WTC11 (cell line): ENCODE results near the gene GPR153. TPM values are rescaled to one million over a fixed set of nuclear protein-coding genes. Genes with fewer than 3 reads are reported as not detected.
A peak's percentile ranks its signal among the peaks of the same experiment; 100 is the strongest.

Experiments used
- ATAC-seq: fragments of 200-7000 bp; cut with Tn5 transposase; 2 replicates; pipeline ENCODE4 v1.10.0; 2021; ENCODE audit warnings: mild to moderate bottlenecking, moderate library complexity
- CTCF ChIA-PET: fragments of 300-600 bp; sonication (Branson Sonifier 250); formaldehyde crosslinking; loops from one replicate; lab custom pipeline; 2021; ENCODE audit warnings: antibody characterized with exemption; lab: Charles Lee
- POLR2A ChIA-PET: fragments of 350-600 bp; sonication (Branson Sonifier 250); formaldehyde crosslinking; loops from one replicate; lab custom pipeline; 2021; ENCODE audit warnings: antibody characterized with exemption; lab: Charles Lee
- DNase-seq: peaks from one replicate; pipeline ENCODE4 v3.0.0; 2021; ENCODE audit warnings: low spot score
- H3K27ac Mint-ChIP-seq: 2 replicates; pipeline ENCODE4 v1.8.0; 2021; ENCODE audit warnings: mixed read lengths
- H3K27me3 Mint-ChIP-seq: 2 replicates; pipeline ENCODE4 v1.8.0; 2021; ENCODE audit warnings: low read depth, mild to moderate bottlenecking, moderate library complexity, mixed read lengths
- H3K36me3 Mint-ChIP-seq: 2 replicates; pipeline ENCODE4 v1.8.0; 2021; ENCODE audit warnings: mixed read lengths
- H3K4me1 Mint-ChIP-seq: 2 replicates; pipeline ENCODE4 v1.8.0; 2022; ENCODE audit warnings: mixed read lengths
- H3K4me3 Mint-ChIP-seq: 2 replicates; pipeline ENCODE4 v1.8.0; 2021; ENCODE audit warnings: mild to moderate bottlenecking, moderate library complexity, mixed read lengths
- H3K9me3 Mint-ChIP-seq: 2 replicates; pipeline ENCODE4 v1.8.0; 2021; ENCODE audit warnings: mixed read lengths
- CBFB ChIP-seq: sonication (generic); formaldehyde crosslinking; IDR thresholded peaks from 2 replicates; pipeline ENCODE4 v1.8.1; 2022; ENCODE audit warnings: mild to moderate bottlenecking, low read depth, missing genetic modification reagents
- FOXP1 ChIP-seq: sonication (generic); formaldehyde crosslinking; IDR thresholded peaks from 2 replicates; pipeline ENCODE4 v1.8.0; 2022; ENCODE audit warnings: missing genetic modification reagents, mild to moderate bottlenecking, moderate library complexity, borderline replicate concordance
- GABPB1 ChIP-seq: sonication (generic); formaldehyde crosslinking; IDR thresholded peaks from 2 replicates; pipeline ENCODE4 v1.8.1; 2023; ENCODE audit warnings: mild to moderate bottlenecking, missing genetic modification reagents
- JAZF1 ChIP-seq: fragments of 250-450 bp; sonication (Bioruptor Pico); IDR thresholded peaks from 2 replicates; pipeline ENCODE4 v1.9.0; 2021; ENCODE audit warnings: moderate library complexity, mild to moderate bottlenecking, inconsistent platforms
- RELA ChIP-seq: sonication (generic); formaldehyde crosslinking; IDR thresholded peaks from 2 replicates; pipeline ENCODE4 v1.8.1; 2022; ENCODE audit warnings: missing genetic modification reagents, mild to moderate bottlenecking, borderline replicate concordance
- RORB ChIP-seq: fragments of 250-450 bp; sonication (Bioruptor Pico); IDR thresholded peaks from 2 replicates; pipeline ENCODE4 v1.9.0; 2021; ENCODE audit warnings: mild to moderate bottlenecking
- SMAD4 ChIP-seq: sonication (generic); formaldehyde crosslinking; IDR thresholded peaks from 2 replicates; pipeline ENCODE4 v1.8.0; 2022; ENCODE audit warnings: mild to moderate bottlenecking, missing genetic modification reagents
- TEAD1 ChIP-seq: sonication (generic); formaldehyde crosslinking; IDR thresholded peaks from 2 replicates; pipeline ENCODE4 v1.8.0; 2022; ENCODE audit warnings: mild to moderate bottlenecking, missing genetic modification reagents
- ZNF416 ChIP-seq: fragments of 250-450 bp; sonication (Bioruptor Pico); IDR thresholded peaks from 2 replicates; pipeline ENCODE4 v1.9.0; 2021; ENCODE audit warnings: mild to moderate bottlenecking, inconsistent platforms
- ZNF423 ChIP-seq: fragments of 250-450 bp; sonication (Bioruptor Pico); IDR thresholded peaks from 2 replicates; pipeline ENCODE4 v2.1.2; 2022; ENCODE audit warnings: mild to moderate bottlenecking, moderate library complexity
- total RNA-seq: library from RNA; stranded (reverse); gene quantifications from 3 replicates; pipeline ENCODE4 v1.2.3, GENCODE V29; 2021
- TF ChIP-seq, protein P1 (sequence below): sonication (generic); formaldehyde crosslinking; IDR thresholded peaks from 2 replicates; pipeline ENCODE4 v1.8.1; 2022; ENCODE audit warnings: low read depth, mild to moderate bottlenecking, moderate library complexity, missing genetic modification reagents, borderline replicate concordance
- TF ChIP-seq, protein P2 (sequence below): sonication (generic); formaldehyde crosslinking; IDR thresholded peaks from 2 replicates; pipeline ENCODE4 v1.8.1; 2022; ENCODE audit warnings: missing genetic modification reagents, borderline replicate concordance
- TF ChIP-seq, protein P3 (sequence below): sonication (generic); formaldehyde crosslinking; IDR thresholded peaks from 2 replicates; pipeline ENCODE4 v1.8.1; 2022; ENCODE audit warnings: low read depth, missing genetic modification reagents, borderline replicate concordance
- TF ChIP-seq, protein P4 (sequence below): sonication (generic); formaldehyde crosslinking; IDR thresholded peaks from 2 replicates; pipeline ENCODE4 v1.8.1; 2023; ENCODE audit warnings: mild to moderate bottlenecking, missing genetic modification reagents, moderate library complexity
- TF ChIP-seq, protein P5 (sequence below): sonication (generic); formaldehyde crosslinking; IDR thresholded peaks from 2 replicates; pipeline ENCODE4 v1.8.0; 2023; ENCODE audit warnings: missing genetic modification reagents, mild to moderate bottlenecking, borderline replicate concordance
- TF ChIP-seq, protein P6 (sequence below): fragments of 250-450 bp; sonication (Bioruptor Pico); IDR thresholded peaks from 2 replicates; pipeline ENCODE4 v1.9.0; 2021; ENCODE audit warnings: mild to moderate bottlenecking
- TF ChIP-seq, protein P7 (sequence below): fragments of 250-450 bp; sonication (Bioruptor Pico); conservative IDR thresholded peaks from 2 replicates; pipeline ENCODE4 v1.9.0; 2021; ENCODE audit warnings: mild to moderate bottlenecking

Gene GPR153
- total RNA-seq, 1 experiment from 2014 or later: 13.4 TPM

DNA sequence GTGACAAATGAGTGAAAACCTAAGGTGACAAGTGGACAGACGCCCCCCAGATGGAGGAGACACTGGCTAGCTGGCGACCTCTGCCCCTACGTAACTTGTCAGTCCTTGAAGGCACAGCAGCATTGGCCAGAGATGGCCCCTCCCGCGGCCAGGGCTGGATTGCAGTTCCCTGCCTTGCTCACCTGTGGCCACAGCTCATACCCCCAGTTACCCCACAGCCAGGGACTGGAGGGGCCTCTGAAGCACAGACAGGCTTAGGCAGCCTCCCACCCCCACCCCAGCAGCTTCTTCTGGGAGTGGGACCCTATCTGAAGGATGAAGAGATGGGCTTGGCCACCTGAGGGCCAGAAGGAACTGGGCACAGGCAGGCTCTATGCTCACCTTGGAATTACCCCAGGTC is 13.2 kb downstream of the GPR153 start:
- Mint-ChIP-seq H3K9me3 (no peaks in the 10 kb centered on the region), H3K36me3 (no peaks in the 10 kb centered on the region), H3K27ac (no peak overlapping the region), H3K4me1 (peaks cover 20% of the 10 kb centered on the region), H3K27me3 (peaks cover 61% of the 10 kb centered on the region), H3K4me3 (no peak overlapping the region)
- ChIA-PET POLR2A (interaction anchor here (0.6 to 4.8 kb wide), 5 partner anchors 10 to 392 kb away, joined by 3 to 22 read pairs (median 3); partner anchors contain the start of gene ICMT), CTCF (interaction anchor here (0.6 to 21.4 kb wide), 25 partner anchors 12 to 609 kb away, joined by 3 to 489 read pairs (median 8); partner anchors contain the start of genes ACOT7, GPR153, HES2 and ICMT)
- DNase-seq (no peak), ATAC-seq (no peak)
- TF ChIP-seq, protein P1, sequence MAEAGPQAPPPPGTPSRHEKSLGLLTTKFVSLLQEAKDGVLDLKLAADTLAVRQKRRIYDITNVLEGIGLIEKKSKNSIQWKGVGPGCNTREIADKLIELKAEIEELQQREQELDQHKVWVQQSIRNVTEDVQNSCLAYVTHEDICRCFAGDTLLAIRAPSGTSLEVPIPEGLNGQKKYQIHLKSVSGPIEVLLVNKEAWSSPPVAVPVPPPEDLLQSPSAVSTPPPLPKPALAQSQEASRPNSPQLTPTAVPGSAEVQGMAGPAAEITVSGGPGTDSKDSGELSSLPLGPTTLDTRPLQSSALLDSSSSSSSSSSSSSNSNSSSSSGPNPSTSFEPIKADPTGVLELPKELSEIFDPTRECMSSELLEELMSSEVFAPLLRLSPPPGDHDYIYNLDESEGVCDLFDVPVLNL (CRISPR knock-in tag): no peak
- 0 out of 2 replicates have a peak, but pooled peaks have one; percentile 6 for TF ChIP-seq ZNF416 (CRISPR knock-in tag)

DNA sequence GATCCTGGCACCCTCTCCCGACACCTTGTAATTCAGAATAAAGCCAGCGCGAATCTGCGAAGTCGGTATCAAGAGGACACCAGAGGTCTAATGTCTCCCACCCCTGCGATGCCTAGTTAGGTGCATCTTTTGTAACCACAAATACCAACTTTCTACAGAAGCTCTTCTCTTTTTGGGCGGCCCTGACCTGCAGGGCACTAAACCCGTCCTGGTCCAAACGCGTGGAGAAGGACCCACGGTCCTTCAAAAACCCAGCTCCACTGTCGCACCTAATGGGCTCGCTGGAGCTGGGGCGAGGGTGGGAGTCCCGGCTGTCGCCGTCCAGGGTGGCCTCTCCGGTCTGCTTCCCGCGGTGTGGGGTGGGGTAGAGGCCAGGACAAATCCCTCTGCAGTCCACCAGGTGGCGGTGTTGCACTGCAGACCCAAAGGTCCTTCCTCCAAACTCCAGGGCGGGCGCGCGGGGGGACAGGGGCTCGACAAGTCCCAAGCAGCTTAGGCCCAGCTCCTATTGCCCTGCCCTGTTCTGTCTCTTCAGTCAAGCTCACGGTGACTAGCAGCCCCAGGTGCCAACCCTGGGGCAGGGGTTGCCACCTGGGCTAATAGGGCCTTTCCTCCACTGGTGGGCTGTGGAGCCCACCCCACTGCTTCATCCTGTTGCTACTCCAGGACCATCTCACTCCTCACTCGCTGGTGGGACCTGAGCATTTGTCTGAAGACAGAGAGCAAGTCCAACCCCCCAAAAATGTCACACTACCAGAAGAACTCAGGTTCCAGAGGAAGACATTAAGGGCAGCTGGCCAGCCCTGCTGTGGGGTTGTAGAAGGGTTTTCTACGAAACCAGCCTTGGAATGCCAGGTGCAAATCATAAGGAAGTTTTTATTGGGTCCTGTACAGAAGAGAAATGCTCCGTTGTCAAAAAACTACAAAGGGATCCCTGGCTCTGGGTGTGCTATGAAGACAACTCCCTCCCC is 14.1 kb downstream of the GPR153 start:
- H3K9me3 Mint-ChIP-seq: no peaks in the 10 kb centered on the region
- peaks cover 20% of the 10 kb centered on the region for H3K4me1 Mint-ChIP-seq
- H3K27me3 Mint-ChIP-seq: peaks cover 53% of the 10 kb centered on the region
- H3K36me3 Mint-ChIP-seq: no peaks in the 10 kb centered on the region
- H3K4me3 Mint-ChIP-seq: peak overlapping the region; percentile 81
- ChIA-PET CTCF (interaction anchor here (0.5 to 21.4 kb wide), 55 partner anchors 11 to 384 kb away, joined by 3 to 489 read pairs (median 5); partner anchors contain the start of genes ACOT7, ESPN, GPR153 and HES2), POLR2A (interaction anchor here (0.6 to 4.8 kb wide), 8 partner anchors 9 to 393 kb away, joined by 3 to 22 read pairs (median 3); partner anchors contain the start of gene ICMT)
- peak overlapping the region; percentile 92 for H3K27ac Mint-ChIP-seq
- DNase-seq: peak; percentile 95
- ATAC-seq: peak; percentile 14
- TF ChIP-seq GABPB1 (CRISPR knock-in tag) (no peak), TEAD1 (CRISPR knock-in tag) (peak; percentile 51; the same call in 1 of the 2 replicates), JAZF1 (CRISPR knock-in tag) (no peak), CBFB (CRISPR knock-in tag) (no peak), SMAD4 (CRISPR knock-in tag) (no peak), RORB (CRISPR knock-in tag) (no peak), ZNF423 (CRISPR knock-in tag) (peak; percentile 79), FOXP1 (CRISPR knock-in tag) (no peak), RELA (CRISPR knock-in tag) (no peak)
- TF ChIP-seq, protein P1 (CRISPR knock-in tag): no peak
- TF ChIP-seq, protein P2, sequence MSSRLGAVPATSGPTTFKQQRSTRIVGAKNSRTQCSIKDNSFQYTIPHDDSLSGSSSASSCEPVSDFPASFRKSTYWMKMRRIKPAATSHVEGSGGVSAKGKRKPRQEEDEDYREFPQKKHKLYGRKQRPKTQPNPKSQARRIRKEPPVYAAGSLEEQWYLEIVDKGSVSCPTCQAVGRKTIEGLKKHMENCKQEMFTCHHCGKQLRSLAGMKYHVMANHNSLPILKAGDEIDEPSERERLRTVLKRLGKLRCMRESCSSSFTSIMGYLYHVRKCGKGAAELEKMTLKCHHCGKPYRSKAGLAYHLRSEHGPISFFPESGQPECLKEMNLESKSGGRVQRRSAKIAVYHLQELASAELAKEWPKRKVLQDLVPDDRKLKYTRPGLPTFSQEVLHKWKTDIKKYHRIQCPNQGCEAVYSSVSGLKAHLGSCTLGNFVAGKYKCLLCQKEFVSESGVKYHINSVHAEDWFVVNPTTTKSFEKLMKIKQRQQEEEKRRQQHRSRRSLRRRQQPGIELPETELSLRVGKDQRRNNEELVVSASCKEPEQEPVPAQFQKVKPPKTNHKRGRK (CRISPR knock-in tag): no peak
- TF ChIP-seq, protein P3, sequence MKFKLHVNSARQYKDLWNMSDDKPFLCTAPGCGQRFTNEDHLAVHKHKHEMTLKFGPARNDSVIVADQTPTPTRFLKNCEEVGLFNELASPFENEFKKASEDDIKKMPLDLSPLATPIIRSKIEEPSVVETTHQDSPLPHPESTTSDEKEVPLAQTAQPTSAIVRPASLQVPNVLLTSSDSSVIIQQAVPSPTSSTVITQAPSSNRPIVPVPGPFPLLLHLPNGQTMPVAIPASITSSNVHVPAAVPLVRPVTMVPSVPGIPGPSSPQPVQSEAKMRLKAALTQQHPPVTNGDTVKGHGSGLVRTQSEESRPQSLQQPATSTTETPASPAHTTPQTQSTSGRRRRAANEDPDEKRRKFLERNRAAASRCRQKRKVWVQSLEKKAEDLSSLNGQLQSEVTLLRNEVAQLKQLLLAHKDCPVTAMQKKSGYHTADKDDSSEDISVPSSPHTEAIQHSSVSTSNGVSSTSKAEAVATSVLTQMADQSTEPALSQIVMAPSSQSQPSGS (CRISPR knock-in tag): no peak
- TF ChIP-seq, protein P4, sequence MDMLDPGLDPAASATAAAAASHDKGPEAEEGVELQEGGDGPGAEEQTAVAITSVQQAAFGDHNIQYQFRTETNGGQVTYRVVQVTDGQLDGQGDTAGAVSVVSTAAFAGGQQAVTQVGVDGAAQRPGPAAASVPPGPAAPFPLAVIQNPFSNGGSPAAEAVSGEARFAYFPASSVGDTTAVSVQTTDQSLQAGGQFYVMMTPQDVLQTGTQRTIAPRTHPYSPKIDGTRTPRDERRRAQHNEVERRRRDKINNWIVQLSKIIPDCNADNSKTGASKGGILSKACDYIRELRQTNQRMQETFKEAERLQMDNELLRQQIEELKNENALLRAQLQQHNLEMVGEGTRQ (CRISPR knock-in tag): no peak
- TF ChIP-seq, protein P5, sequence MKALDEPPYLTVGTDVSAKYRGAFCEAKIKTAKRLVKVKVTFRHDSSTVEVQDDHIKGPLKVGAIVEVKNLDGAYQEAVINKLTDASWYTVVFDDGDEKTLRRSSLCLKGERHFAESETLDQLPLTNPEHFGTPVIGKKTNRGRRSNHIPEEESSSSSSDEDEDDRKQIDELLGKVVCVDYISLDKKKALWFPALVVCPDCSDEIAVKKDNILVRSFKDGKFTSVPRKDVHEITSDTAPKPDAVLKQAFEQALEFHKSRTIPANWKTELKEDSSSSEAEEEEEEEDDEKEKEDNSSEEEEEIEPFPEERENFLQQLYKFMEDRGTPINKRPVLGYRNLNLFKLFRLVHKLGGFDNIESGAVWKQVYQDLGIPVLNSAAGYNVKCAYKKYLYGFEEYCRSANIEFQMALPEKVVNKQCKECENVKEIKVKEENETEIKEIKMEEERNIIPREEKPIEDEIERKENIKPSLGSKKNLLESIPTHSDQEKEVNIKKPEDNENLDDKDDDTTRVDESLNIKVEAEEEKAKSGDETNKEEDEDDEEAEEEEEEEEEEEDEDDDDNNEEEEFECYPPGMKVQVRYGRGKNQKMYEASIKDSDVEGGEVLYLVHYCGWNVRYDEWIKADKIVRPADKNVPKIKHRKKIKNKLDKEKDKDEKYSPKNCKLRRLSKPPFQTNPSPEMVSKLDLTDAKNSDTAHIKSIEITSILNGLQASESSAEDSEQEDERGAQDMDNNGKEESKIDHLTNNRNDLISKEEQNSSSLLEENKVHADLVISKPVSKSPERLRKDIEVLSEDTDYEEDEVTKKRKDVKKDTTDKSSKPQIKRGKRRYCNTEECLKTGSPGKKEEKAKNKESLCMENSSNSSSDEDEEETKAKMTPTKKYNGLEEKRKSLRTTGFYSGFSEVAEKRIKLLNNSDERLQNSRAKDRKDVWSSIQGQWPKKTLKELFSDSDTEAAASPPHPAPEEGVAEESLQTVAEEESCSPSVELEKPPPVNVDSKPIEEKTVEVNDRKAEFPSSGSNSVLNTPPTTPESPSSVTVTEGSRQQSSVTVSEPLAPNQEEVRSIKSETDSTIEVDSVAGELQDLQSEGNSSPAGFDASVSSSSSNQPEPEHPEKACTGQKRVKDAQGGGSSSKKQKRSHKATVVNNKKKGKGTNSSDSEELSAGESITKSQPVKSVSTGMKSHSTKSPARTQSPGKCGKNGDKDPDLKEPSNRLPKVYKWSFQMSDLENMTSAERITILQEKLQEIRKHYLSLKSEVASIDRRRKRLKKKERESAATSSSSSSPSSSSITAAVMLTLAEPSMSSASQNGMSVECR: 0 out of 2 replicates have a peak, but pooled peaks have one; percentile 29
- TF ChIP-seq, protein P6, sequence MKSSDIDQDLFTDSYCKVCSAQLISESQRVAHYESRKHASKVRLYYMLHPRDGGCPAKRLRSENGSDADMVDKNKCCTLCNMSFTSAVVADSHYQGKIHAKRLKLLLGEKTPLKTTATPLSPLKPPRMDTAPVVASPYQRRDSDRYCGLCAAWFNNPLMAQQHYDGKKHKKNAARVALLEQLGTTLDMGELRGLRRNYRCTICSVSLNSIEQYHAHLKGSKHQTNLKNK (CRISPR knock-in tag): peak; percentile 5; the same call in 1 of the 2 replicates
- TF ChIP-seq, protein P7, sequence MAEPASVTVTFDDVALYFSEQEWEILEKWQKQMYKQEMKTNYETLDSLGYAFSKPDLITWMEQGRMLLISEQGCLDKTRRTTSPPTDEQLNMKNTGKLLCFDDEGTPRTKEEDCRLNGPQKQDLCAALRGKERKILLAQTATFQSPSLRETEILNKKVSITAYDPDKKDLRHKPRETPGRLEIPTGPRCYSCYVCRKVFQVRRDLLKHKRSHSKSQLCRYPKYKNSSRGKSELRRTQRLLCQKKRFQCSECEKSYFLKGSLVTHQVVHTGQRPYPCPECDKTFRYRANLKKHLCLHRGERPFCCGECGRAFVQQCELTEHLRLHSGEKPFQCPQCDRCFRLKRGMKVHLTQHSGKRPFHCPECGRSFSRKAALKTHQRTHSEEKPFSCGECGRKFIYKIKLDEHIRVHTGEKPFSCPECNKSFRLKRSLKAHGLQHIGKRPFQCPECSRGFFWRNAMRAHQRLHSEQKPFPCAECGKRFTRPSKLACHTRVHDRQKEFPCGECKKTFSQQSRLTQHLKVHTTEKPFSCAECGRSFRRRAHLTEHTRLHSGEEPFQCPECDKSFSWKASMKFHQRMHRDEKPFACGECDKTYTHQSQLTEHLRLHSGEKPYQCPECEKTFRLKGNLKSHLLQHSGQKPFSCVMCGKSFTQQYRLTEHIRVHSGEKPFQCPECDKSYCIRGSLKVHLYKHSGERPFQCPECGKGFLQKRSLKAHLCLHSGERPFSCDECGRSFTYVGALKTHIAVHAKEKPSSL (CRISPR knock-in tag): no peak
